Activated naive CD4-positive, alpha-beta T cell treated with anti-CD3 and anti-CD28 coated beads, Interleukin-2, amount 10 ng/mL, durations not matched to agents 7 days and 5 days (primary cell): ENCODE results near the gene LMAN2.

Experiments used
- CTCF ChIA-PET: fragments of 350-600 bp; sonication (Branson Sonifier 250); formaldehyde crosslinking; loops from one replicate; lab custom pipeline; 2021; ENCODE audit warnings: antibody characterized with exemption; lab: Charles Lee
- DNase-seq: peaks from one replicate; pipeline ENCODE4 v3.0.0-alpha.2; 2020
- H3K27ac Mint-ChIP-seq: one replicate; pipeline ENCODE4 v1.8.0; 2021; ENCODE audit warnings: mild to moderate bottlenecking, moderate library complexity, mixed read lengths
- H3K27me3 Mint-ChIP-seq: one replicate; pipeline ENCODE4 v1.8.0; 2021; ENCODE audit warnings: mild to moderate bottlenecking, mixed read lengths
- H3K36me3 Mint-ChIP-seq: one replicate; pipeline ENCODE4 v1.8.0; 2021; ENCODE audit warnings: mixed read lengths
- H3K4me1 Mint-ChIP-seq: one replicate; pipeline ENCODE4 v1.8.0; 2021; ENCODE audit warnings: mixed read lengths
- H3K4me3 Mint-ChIP-seq: one replicate; pipeline ENCODE4 v1.8.0; 2021; ENCODE audit warnings: mild to moderate bottlenecking, moderate library complexity, mixed read lengths
- H3K9me3 Mint-ChIP-seq: one replicate; pipeline ENCODE4 v1.8.0; 2021; ENCODE audit warnings: mixed read lengths

LMAN2 gene

DNA sequence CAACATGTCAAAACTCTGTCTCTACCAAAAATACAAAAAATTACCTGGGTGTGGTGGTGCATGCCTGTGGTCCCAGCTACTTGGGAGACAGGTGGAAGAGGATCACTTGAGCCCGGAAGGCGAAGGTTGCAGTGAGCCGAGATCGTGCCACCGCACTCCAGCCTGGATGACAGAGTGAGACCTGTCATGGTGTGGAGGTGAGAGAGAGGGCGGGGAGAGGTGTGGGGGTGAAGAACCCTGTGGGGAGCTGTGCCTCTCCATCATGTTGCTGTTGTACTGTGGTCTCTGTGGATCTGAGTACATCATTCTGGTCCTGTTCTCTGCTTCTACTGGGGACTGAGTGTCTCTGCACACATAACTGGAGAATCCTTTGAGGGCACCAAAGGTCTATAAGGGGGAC is 21.4 kb upstream of the LMAN2 start:
- Mint-ChIP-seq H3K9me3 (no peaks in the 10 kb centered on the region), H3K4me1 (peaks cover 70% of the 10 kb centered on the region), H3K4me3 (peak overlapping the region; percentile 72), H3K27me3 (no peaks in the 10 kb centered on the region), H3K36me3 (peaks cover 58% of the 10 kb centered on the region), H3K27ac (peak overlapping the region; percentile 93)
- CTCF ChIA-PET, result interaction anchor here (0.6 to 8.2 kb wide), 10 partner anchors 9 to 128 kb away, joined by 3 to 112 read pairs (median 4); partner anchors contain the start of genes LMAN2 and RGS14
- DNase-seq, result peak; percentile 50

DNA sequence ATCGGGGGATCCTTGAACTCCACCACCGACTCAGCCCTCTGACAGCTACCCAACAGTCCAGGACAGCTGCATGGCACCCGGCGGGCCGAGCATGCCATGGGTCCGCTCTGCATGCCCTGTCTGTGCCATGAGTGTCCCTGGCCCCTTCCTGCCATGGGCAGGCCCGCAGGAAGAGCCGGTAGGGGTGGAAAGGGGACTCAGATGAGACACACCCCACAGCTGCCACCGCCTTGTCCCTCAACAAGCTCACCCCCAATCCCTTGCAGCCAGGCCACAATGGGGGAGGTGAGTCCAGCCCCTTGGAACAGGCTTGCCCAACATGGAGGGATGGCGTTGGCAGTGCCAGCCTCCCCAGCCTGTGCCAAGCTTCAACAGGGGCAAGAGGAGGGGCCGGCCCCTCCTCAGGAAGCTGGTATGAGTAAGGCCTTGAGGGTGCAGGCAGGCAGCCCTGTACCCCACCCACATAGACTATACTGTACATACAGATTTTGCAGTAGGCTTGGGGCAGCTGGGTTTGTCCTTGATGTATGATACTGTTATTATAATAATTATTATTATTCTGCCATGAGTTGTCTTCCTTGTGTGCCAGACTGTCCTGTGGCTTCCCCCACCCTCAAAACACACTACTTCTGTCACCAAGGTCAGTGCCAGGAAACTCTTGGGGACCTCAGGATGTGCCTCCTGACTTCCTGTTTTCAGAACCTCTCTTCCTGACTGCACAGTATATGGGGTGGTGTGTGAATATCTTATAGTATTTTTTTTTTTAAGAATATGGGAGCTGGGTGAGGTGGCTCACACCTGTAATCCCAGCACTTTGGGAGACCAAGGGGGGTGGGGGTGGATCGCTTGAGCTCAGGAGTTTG is 20.8 kb upstream of the LMAN2 start:
- peak; percentile 52 for DNase-seq
- H3K4me3 Mint-ChIP-seq, result peak overlapping the region; percentile 72
- CTCF ChIA-PET, result interaction anchor here (0.6 to 8.2 kb wide), 15 partner anchors 10 to 129 kb away, joined by 3 to 112 read pairs (median 3); partner anchors contain the start of genes LMAN2, RGS14 and SLC34A1
- no peaks in the 10 kb centered on the region for H3K27me3 Mint-ChIP-seq
- no peaks in the 10 kb centered on the region for H3K9me3 Mint-ChIP-seq
- peak overlapping the region; percentile 93 for H3K27ac Mint-ChIP-seq
- peaks cover 58% of the 10 kb centered on the region for H3K36me3 Mint-ChIP-seq
- peaks cover 70% of the 10 kb centered on the region for H3K4me1 Mint-ChIP-seq

DNA sequence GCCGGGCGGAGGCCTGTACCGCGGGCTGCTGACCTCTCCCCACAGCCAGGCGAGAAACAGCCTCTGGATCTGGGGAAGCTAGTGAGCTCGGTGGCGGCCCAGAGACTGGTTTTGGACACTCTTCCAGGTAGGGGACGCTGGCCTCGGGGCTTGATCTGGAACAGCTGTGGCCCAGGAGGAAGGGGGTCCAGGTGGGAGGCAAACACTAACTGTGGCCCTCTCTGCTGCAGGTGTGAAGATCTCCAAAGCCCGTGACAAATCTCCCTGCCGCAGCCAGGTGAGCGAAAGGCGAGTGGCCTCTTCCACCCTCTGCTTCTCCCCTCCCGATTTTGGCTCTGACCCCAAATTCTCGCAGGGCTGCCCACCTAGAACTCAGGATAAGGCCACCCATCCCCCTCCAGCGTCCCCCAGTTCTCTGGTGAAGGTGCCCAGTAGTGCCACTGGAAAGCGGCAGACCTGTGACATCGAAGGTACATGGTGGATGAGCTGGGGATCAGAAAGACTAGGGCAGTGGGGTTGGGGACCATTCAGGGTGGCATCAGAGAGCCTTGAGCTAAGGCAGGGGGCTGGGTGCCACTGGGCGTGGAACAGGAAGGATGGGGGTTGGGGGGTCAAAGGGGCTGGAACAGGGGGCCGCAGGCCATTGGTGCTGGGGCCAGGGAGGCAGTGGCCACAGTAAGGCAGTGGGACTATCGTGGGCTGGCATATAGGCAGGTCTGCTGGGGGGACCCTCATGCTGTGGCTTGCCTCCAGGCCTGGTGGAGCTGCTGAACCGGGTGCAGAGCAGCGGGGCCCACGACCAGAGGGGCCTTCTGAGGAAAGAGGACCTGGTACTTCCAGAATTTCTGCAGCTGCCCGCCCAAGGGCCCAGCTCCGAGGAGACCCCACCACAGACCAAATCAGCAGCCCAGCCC is 19.9 kb upstream of the LMAN2 start:
- Mint-ChIP-seq H3K4me1 (peaks cover 73% of the 10 kb centered on the region), H3K4me3 (peak overlapping the region; percentile 72), H3K27ac (peak overlapping the region; percentile 93), H3K27me3 (no peaks in the 10 kb centered on the region), H3K9me3 (no peaks in the 10 kb centered on the region), H3K36me3 (peaks cover 63% of the 10 kb centered on the region)
- no peak for DNase-seq
- CTCF ChIA-PET, result interaction anchor here (0.8 to 8.2 kb wide), 18 partner anchors 10 to 130 kb away, joined by 3 to 112 read pairs (median 4); partner anchors contain the start of genes LMAN2, RGS14 and SLC34A1

DNA sequence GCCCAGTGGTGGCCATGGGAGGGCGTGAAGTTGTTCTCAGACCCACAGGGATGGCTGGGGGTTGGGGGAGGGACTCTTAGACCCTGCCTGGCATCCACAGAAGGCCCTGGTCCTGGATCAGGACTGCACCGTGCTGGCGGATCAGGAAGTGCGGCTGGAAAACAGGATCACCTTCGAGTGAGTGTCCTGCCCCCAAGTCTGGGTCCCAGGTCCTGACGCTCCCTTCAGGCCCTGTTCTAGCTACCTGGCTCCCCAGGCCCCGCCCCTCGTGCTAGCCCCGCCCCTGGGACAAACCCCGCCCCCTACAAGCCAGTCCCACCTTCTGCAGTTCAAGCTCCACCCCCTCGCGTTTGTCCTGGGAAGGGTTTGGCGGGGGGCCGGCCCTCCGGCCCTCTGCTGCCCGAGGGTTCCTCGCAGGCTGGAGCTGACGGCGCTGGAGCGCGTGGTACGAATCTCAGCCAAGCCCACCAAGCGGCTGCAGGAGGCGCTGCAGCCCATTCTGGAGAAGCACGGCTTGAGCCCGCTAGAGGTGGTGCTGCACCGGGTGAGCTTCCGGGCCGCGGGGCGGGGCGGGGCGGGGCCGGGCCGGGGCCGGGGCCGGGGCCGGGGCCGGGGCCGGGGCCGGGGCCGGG is 19.1 kb upstream of the LMAN2 start:
- CTCF ChIA-PET, result interaction anchor here (0.9 to 8.2 kb wide), 17 partner anchors 8 to 131 kb away, joined by 3 to 112 read pairs (median 8); partner anchors contain the start of genes LMAN2, MXD3, RGS14 and SLC34A1
- peak overlapping the region; percentile 33 for H3K27ac Mint-ChIP-seq
- peaks cover 77% of the 10 kb centered on the region for H3K4me1 Mint-ChIP-seq
- peak overlapping the region; percentile 62 for H3K4me3 Mint-ChIP-seq
- DNase-seq, result peak; percentile 82
- peaks cover 68% of the 10 kb centered on the region for H3K36me3 Mint-ChIP-seq
- no peaks in the 10 kb centered on the region for H3K27me3 Mint-ChIP-seq
- no peaks in the 10 kb centered on the region for H3K9me3 Mint-ChIP-seq

DNA sequence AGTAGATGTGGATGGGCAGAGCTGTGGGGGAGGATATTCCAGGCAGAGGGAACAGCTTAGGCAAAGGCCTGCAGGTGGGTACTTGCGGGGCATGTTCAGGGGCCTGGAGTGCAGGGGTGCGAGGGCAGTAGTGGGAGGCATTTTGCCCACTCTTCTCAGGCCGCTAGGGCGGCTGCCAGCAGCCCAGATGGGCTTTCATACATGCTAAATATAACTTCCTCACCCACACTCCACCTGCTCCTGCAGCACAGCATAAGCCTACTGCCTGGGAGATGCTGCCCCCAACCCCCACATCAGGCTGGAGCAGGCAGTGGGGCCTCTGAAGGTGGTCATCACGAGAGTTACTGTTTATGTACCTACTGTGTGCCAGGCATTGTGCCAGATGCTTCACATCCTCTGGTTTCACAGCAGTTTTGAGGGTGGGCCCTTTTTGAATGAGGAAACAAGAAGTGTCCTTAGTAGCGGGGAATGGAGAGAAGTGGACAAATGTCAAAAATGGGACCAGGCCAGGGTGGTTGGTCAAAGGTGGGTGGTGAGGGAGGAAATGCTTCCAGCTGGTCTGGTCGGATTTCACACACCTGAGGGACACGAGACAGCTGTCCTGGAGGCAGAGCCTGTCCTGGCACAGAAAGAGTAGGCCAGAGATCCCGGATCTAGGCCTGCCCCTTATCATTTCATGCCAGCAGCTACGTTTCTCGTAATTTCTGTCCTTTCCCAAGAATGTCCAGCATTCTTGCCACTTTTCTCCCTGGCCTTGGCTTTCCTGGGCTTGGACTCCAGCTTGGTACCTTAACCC is 18.4 kb upstream of the LMAN2 start:
- no peak for DNase-seq
- peaks cover 65% of the 10 kb centered on the region for H3K36me3 Mint-ChIP-seq
- no peak overlapping the region for H3K4me3 Mint-ChIP-seq
- no peaks in the 10 kb centered on the region for H3K9me3 Mint-ChIP-seq
- H3K27me3 Mint-ChIP-seq, result no peaks in the 10 kb centered on the region
- peaks cover 77% of the 10 kb centered on the region for H3K4me1 Mint-ChIP-seq
- CTCF ChIA-PET, result interaction anchor here (0.9 to 8.2 kb wide), 19 partner anchors 9 to 237 kb away, joined by 3 to 112 read pairs (median 6); partner anchors contain the start of genes LMAN2, MXD3, RGS14 and SLC34A1
- peak overlapping the region; percentile 56 for H3K27ac Mint-ChIP-seq

DNA sequence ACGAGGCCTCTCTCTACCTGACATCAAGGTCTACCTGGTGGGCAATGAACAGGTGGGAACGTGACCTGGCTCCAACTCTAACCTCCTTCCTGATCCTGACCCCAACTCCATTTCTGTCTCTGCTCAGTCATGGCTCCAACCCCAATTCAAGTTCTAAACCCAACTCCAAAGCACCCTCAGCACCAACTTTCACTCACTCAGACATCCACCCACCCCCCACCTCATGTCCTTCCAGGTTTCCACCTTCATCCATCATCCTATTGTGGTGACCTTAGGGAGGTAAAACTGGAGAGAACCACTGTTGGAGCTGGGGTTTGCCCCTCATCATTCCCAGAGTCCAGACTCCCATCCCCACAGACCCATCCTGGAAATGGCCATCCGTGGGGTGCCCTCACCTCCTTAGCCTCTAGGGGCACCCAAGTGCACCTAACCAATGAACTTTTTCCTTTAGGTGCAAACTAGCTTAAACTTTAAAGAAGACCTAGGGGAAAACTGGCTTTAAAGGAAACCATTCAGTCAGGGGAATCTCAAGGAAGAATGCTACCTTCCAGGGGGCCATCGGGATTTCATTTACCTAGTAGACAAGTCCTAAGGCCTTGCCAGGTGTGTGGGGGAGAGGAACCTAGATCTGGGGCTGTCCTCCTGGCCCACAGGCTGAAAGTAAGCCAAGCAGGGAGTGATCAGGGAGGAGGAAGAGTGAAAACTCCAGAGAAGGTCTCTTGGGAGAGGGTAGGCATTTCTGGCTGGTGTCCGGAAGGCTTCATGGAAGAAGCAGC is 17.6 kb upstream of the LMAN2 start:
- Mint-ChIP-seq H3K9me3 (no peaks in the 10 kb centered on the region), H3K4me3 (no peak overlapping the region), H3K36me3 (peaks cover 64% of the 10 kb centered on the region), H3K27me3 (no peaks in the 10 kb centered on the region), H3K27ac (peak overlapping the region; percentile 56), H3K4me1 (peaks cover 78% of the 10 kb centered on the region)
- CTCF ChIA-PET, result interaction anchor here (0.8 to 8.2 kb wide), 14 partner anchors 9 to 236 kb away, joined by 3 to 112 read pairs (median 5); partner anchors contain the start of genes LMAN2, MXD3, RGS14 and SLC34A1
- peak; percentile 49 for DNase-seq

DNA sequence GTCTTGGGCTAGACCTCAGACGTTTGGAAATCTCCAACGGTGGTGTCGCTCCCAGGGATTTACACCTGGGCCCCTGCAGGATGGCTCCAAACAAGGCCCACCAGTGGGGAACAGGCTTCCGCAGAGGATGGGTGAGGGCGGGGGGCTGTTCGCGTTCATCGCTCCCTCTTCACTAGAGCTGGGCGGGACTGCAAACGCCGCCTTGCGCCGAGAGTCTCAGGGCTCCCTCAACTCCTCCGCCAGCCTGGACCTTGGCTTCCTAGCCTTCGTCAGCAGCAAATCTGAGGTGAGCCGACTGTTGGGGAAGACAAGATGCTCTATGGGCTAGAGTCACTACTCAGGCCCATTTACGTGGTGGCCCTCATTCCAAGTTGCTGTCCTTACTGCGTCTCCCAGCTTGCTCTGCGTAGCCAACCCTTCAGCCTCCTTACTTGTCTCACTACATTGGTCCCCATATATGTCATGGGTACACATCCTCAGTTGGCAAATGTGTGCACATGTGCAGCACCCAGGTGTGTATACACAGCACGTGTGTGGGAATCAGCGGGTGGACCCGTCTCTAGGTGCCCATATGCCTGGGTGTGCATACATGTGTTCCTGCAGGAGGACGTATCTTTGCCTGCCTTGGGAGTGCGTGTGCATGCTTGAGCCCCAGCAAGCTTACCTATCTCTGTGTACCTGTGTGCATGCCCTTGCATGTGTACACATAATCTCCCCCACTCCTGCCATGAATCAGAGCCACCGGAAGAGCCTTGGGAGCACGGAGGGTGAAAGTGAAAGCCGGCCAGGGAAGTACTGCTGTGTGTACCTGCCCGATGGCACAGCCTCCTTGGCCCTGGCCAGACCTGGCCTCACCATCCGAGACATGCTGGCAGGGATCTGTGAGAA is 16.8 kb upstream of the LMAN2 start:
- no peaks in the 10 kb centered on the region for H3K9me3 Mint-ChIP-seq
- H3K4me1 Mint-ChIP-seq, result peaks cover 78% of the 10 kb centered on the region
- no peak overlapping the region for H3K4me3 Mint-ChIP-seq
- no peak overlapping the region for H3K27ac Mint-ChIP-seq
- peaks cover 58% of the 10 kb centered on the region for H3K36me3 Mint-ChIP-seq
- CTCF ChIA-PET, result interaction anchor here (0.8 to 8.2 kb wide), 11 partner anchors 10 to 235 kb away, joined by 3 to 112 read pairs (median 4); partner anchors contain the start of genes LMAN2, RGS14 and SLC34A1
- no peak for DNase-seq
- no peaks in the 10 kb centered on the region for H3K27me3 Mint-ChIP-seq

DNA sequence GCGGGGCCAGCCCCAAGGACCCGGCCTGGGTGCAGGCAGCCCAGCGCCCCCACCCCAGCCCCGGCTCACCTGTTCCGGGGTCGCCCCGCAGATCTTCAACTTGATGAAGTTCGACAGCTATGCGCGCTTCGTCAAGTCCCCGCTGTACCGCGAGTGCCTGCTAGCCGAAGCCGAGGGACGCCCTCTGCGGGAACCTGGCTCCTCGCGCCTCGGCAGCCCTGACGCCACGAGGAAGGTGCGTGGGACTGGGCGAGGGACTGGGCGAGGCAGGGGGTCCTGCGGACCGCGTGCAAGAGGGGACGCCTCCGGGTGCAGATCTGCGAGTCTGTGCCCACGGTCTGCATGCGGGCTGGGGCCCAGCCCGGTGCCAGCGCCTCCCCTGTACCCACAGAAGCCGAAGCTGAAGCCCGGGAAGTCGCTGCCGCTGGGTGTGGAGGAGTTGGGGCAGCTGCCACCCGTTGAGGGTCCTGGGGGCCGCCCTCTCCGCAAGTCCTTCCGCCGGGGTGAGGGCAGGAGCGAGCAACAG is 15.9 kb upstream of the LMAN2 start:
- Mint-ChIP-seq H3K4me1 (peaks cover 77% of the 10 kb centered on the region), H3K27ac (no peak overlapping the region), H3K27me3 (no peaks in the 10 kb centered on the region), H3K36me3 (peaks cover 57% of the 10 kb centered on the region), H3K4me3 (no peak overlapping the region), H3K9me3 (no peaks in the 10 kb centered on the region)
- no peak for DNase-seq
- CTCF ChIA-PET, result interaction anchor here (0.9 to 8.0 kb wide), 2 partner anchors 9 to 15 kb away, joined by 3 to 75 read pairs; partner anchors contain the start of gene RGS14

DNA sequence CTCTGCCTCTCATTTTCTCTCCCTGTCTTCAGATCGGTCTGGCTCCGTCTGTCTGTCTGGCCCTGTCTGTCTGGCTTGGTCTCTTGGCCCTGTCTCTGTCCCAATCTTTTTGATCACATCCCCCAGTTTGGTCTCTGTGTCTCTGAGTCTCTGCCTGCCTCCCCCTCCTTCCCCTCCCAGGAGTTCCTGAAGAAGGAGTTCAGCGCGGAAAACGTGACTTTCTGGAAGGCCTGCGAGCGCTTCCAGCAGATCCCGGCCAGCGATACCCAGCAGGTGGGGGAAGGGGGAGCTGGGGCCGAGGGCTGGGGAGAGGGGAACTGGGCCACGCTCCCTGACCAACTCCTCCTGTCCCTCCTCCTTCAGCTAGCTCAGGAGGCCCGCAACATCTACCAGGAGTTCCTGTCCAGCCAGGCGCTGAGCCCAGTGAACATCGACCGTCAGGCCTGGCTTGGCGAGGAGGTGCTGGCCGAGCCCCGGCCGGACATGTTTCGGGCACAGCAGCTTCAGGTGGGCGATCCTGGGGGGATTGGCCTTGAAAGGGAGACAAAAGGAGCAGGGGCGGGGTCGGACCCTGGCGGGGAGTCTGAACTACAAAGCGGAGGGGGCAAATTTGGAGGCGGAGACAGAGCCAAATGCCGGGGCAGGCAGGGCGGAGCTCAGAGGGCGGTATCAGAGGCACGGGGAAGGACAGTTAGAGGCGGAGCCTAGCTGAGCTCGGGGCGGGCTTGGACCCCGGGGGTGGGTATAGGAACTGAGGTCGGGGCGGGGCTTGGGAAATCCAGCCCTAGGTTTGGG is 15.3 kb upstream of the LMAN2 start:
- no peak for DNase-seq
- Mint-ChIP-seq H3K27ac (peak overlapping the region; percentile 20), H3K4me1 (peaks cover 77% of the 10 kb centered on the region), H3K4me3 (no peak overlapping the region), H3K36me3 (peaks cover 57% of the 10 kb centered on the region), H3K9me3 (no peaks in the 10 kb centered on the region), H3K27me3 (no peaks in the 10 kb centered on the region)
- CTCF ChIA-PET, result interaction anchor here (0.9 to 8.0 kb wide), 4 partner anchors 9 to 24 kb away, joined by 3 to 75 read pairs (median 4); partner anchors contain the start of gene RGS14

DNA sequence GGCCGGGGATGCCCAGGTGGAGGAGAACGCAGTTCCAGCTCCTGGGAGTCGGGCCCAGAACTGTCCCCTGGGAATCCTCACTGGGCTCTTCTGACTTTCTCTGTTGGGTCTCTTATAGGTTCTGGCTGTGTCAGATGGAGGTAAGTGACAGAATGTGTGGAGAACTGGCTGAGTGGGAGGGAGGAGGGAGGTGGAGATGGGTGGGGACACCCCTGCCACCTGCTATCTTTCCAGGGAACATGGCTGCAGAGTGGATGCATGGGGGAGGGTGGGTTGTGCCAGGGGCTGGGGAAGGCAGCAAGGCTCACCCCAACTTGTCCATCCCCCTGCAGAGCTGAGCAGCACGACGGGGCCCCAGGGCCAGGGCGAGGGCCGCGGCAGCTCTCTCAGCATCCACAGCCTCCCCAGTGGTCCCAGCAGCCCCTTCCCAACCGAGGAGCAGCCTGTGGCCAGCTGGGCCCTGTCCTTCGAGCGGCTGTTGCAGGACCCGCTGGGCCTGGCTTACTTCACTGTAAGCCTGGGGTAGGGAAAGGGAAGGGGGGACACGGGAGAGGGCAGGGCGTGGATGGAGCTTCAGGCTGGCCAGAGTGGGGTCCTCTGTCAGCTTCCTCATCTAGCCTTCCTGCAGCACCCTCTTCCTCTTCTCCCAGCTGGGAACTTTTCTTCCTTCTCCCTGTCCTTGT is 14.5 kb upstream of the LMAN2 start:
- DNase-seq, result no peak
- CTCF ChIA-PET, result interaction anchor here (1.0 to 8.0 kb wide), 4 partner anchors 8 to 25 kb away, joined by 3 to 75 read pairs (median 6); partner anchors contain the start of gene RGS14
- H3K9me3 Mint-ChIP-seq, result no peaks in the 10 kb centered on the region
- no peaks in the 10 kb centered on the region for H3K27me3 Mint-ChIP-seq
- H3K36me3 Mint-ChIP-seq, result peaks cover 52% of the 10 kb centered on the region
- peak overlapping the region; percentile 20 for H3K27ac Mint-ChIP-seq
- peaks cover 77% of the 10 kb centered on the region for H3K4me1 Mint-ChIP-seq
- H3K4me3 Mint-ChIP-seq, result no peak overlapping the region
